T-helper 2 cell treated with Interferon-gamma antibody and Interleukin-4, amounts not matched to agents 5 μg/mL and 100 μg/mL, for 36 hours (primary cell): ENCODE data around the gene ZKSCAN8.
"Not testable (repeated sequence)": the region's sequence is repeated elsewhere in the genome, so short reads cannot be mapped to it uniquely, and the experiment has no call there.

Experiments used
- DNase-seq: peaks from one replicate; pipeline ENCODE4 v3.0.0; 2021; ENCODE audit warnings: low spot score
- H3K27ac Mint-ChIP-seq: one replicate; pipeline ENCODE4 v1.8.0; 2021; ENCODE audit warnings: mild to moderate bottlenecking, mixed read lengths
- H3K27me3 Mint-ChIP-seq: one replicate; pipeline ENCODE4 v1.8.0; 2021; ENCODE audit warnings: low read depth, mixed read lengths
- H3K36me3 Mint-ChIP-seq: one replicate; pipeline ENCODE4 v1.8.0; 2021; ENCODE audit warnings: low read depth, mixed read lengths
- H3K4me1 Mint-ChIP-seq: one replicate; pipeline ENCODE4 v1.8.0; 2021; ENCODE audit warnings: low read depth, mixed read lengths
- H3K4me3 Mint-ChIP-seq: one replicate; pipeline ENCODE4 v1.8.0; 2022; ENCODE audit warnings: mild to moderate bottlenecking, moderate library complexity, mixed read lengths
- H3K9me3 Mint-ChIP-seq: one replicate; pipeline ENCODE4 v1.8.0; 2021; ENCODE audit warnings: mixed read lengths

Gene ZKSCAN8

DNA sequence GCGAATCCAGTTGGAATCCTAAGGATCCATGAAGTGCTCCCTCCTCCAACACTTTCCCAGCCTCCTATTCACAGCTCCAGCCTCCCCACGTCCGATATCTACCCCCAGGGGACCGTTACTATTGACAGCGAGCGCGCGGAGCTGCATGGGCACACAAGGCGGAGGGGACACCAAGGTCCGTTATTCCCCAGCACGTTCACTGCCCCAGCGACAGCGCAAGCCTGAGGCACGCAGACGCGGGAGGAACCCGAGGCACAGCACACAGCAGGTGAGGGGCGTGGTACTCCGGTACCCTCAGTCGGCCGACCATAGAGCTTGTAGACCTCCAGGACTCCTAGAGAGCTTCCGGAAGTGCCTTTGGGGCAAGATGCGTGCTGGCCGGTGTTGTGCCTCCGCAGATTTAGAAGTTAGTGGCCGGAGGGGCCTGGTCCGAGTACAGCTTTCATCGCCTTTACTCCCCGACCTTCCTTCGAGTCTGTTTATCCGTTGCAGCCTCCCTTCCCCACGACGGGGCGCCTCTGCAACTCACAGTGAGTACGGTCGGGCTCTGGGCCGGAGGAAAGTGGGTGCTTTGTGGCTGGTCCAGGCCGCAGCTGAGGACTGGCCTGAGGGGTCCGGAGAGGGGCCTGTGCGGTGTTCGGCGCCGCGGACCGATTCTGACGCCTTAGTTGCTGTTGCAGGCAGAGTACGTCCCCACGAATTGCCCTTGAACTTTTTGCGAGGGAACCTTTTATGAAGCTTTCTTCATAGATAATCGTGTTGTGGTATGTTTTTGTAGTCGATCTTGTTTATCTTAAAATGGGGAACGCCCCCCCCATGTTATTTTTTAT is at the start of gene ZKSCAN8:
ZKSCAN8 (plus strand) TSS at position 384 of the 830 bp plus-strand sequence. CDS start 6,525 bp downstream, outside the sequence.
- Mint-ChIP-seq H3K4me3 (peak within 1 kb of the TSS; percentile 96), H3K27ac (peak within 1 kb of the TSS; percentile 89), H3K36me3 (peaks cover 23% of the 10 kb centered on the region), H3K9me3 (no peaks in the 10 kb centered on the region), H3K4me1 (peaks cover 44% of the 10 kb centered on the region), H3K27me3 (no peaks in the 10 kb centered on the region)
- peak; percentile 77 for DNase-seq

DNA sequence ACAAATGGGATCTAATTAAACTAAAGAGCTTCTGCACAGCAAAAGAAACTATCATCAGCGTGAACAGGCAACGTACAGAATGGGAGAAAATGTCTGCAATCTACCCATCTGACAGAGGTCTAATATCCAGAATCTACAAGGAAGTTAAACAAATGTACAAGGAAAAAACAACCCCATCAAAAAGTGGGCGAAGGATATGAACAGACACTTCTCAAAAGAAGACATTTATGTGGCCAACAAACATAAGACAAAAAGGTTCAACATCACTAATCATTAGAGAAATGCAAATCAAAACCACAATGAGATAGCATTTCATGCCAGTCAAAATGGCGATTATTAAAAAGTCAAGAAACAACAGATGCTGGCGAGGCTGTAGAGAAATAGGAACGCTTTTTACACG is 39.5 kb upstream of the ZKSCAN8 start:
- peaks cover 12% of the 10 kb centered on the region for H3K4me1 Mint-ChIP-seq
- not testable (repeated sequence) for H3K36me3 Mint-ChIP-seq, DNase-seq, H3K4me3 Mint-ChIP-seq, H3K27ac Mint-ChIP-seq
- peaks cover 13% of the 10 kb centered on the region for H3K9me3 Mint-ChIP-seq
- peaks cover 27% of the 10 kb centered on the region for H3K27me3 Mint-ChIP-seq

GRCh38 chr6:28102699-28103098 is 39.0 kb upstream of the ZKSCAN8 start:
- H3K4me3 Mint-ChIP-seq = peak overlapping the region; percentile 19

GRCh38 chr6:28104392-28105244 is 37.1 kb upstream of the ZKSCAN8 start:
- peaks cover 24% of the 10 kb centered on the region for H3K27me3 Mint-ChIP-seq
- peak overlapping the region; percentile 84 for H3K27ac Mint-ChIP-seq
- H3K4me3 Mint-ChIP-seq = peak overlapping the region; percentile 87
- peak; percentile 79 for DNase-seq
- H3K9me3 Mint-ChIP-seq = peaks cover 8% of the 10 kb centered on the region
- peaks cover 3% of the 10 kb centered on the region for H3K36me3 Mint-ChIP-seq
- peaks cover 12% of the 10 kb centered on the region for H3K4me1 Mint-ChIP-seq

More at GRCh38 chr6:28102699-28103098, 39.0 kb upstream of the ZKSCAN8 start:
- not testable (repeated sequence) for H3K9me3 Mint-ChIP-seq, H3K27ac Mint-ChIP-seq, DNase-seq, H3K36me3 Mint-ChIP-seq
- Mint-ChIP-seq H3K27me3 (peaks cover 27% of the 10 kb centered on the region), H3K4me1 (peaks cover 12% of the 10 kb centered on the region)

DNA sequence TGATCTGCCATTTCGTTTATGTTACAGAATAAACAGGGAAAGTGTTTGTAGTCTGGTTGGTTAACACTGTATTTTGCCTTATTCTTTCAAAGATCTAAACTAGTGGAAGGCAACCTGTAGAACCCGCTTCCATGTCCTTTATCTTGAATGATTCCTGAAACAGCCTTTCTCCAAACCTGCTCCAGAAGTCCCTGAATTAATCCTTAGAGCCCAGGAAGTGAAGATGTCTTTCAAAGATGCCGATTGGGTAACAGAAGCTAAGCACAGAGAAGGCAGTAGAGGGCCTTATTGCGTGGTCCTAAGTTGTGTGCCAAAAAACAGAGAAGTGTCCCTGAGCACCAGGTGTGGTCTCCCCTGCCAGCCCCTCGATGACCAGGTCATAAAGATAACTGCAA is 36.4 kb upstream of the ZKSCAN8 start:
- H3K27ac Mint-ChIP-seq = peak overlapping the region; percentile 45

GRCh38 chr6:28107506-28107905 is 34.2 kb upstream of the ZKSCAN8 start:
- no peak overlapping the region for H3K4me3 Mint-ChIP-seq
- peaks cover 12% of the 10 kb centered on the region for H3K4me1 Mint-ChIP-seq
- H3K27ac Mint-ChIP-seq = no peak overlapping the region
- peaks cover 4% of the 10 kb centered on the region for H3K27me3 Mint-ChIP-seq
- peaks cover 5% of the 10 kb centered on the region for H3K9me3 Mint-ChIP-seq
- H3K36me3 Mint-ChIP-seq = peaks cover 3% of the 10 kb centered on the region
- no peak for DNase-seq

More for the DNA sequence above, 36.4 kb upstream of the ZKSCAN8 start:
- peaks cover 8% of the 10 kb centered on the region for H3K9me3 Mint-ChIP-seq
- peaks cover 3% of the 10 kb centered on the region for H3K36me3 Mint-ChIP-seq
- H3K4me3 Mint-ChIP-seq = peak overlapping the region; percentile 87
- DNase-seq = no peak
- H3K27me3 Mint-ChIP-seq = peaks cover 18% of the 10 kb centered on the region
- peaks cover 12% of the 10 kb centered on the region for H3K4me1 Mint-ChIP-seq

- no peak overlapping the region for H3K27ac Mint-ChIP-seq
- no peak overlapping the region for H3K4me3 Mint-ChIP-seq
- no peaks in the 10 kb centered on the region for H3K9me3 Mint-ChIP-seq
These were observed 29.7 kb upstream of the ZKSCAN8 start for GRCh38 chr6:28111964-28112363.

GRCh38 chr6:28115799-28116198 is 25.9 kb upstream of the ZKSCAN8 start:
- no peaks in the 10 kb centered on the region for H3K4me1 Mint-ChIP-seq
- H3K4me3 Mint-ChIP-seq = no peak overlapping the region
- H3K27ac Mint-ChIP-seq = no peak overlapping the region
- H3K36me3 Mint-ChIP-seq = peaks cover 38% of the 10 kb centered on the region
- H3K9me3 Mint-ChIP-seq = no peaks in the 10 kb centered on the region
- no peak for DNase-seq
- H3K27me3 Mint-ChIP-seq = no peaks in the 10 kb centered on the region

More at GRCh38 chr6:28111964-28112363, 29.7 kb upstream of the ZKSCAN8 start:
- H3K27me3 Mint-ChIP-seq = no peaks in the 10 kb centered on the region
- no peak for DNase-seq
- H3K36me3 Mint-ChIP-seq = peaks cover 23% of the 10 kb centered on the region
- no peaks in the 10 kb centered on the region for H3K4me1 Mint-ChIP-seq

DNA sequence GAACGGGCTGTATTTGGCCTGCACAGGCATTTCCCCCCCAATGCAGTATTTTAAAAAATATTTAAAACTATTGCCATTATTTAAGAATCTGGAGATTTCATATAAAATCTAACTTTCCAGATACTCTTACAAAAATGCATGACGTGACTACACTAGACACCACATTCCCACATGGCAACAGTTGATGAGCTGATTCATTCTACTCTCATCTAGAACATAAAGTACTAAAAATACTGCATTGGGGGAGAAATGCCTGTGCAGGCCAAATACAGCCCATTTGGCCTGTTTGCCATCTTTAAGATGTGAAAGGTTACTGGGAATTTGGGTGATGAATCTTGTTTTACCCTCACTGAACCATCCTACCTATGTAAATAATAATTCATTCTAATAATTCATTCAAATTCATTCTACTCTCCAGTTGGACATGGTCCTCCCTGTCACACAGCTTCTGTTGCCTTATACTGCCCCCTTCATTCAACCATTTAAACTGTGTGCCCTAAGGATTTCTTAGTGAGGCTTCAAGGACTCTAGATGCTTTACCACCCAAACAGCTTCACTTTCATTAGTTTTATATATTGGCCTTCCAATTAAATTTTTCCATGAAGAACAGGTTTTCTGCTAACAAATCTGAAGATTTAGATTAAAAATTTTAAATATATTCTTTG is 24.2 kb upstream of the ZKSCAN8 start:
- Mint-ChIP-seq H3K4me3 (no peak overlapping the region), H3K27ac (no peak overlapping the region), H3K9me3 (no peaks in the 10 kb centered on the region), H3K27me3 (no peaks in the 10 kb centered on the region), H3K4me1 (no peaks in the 10 kb centered on the region), H3K36me3 (peaks cover 43% of the 10 kb centered on the region)
- DNase-seq = no peak

DNA sequence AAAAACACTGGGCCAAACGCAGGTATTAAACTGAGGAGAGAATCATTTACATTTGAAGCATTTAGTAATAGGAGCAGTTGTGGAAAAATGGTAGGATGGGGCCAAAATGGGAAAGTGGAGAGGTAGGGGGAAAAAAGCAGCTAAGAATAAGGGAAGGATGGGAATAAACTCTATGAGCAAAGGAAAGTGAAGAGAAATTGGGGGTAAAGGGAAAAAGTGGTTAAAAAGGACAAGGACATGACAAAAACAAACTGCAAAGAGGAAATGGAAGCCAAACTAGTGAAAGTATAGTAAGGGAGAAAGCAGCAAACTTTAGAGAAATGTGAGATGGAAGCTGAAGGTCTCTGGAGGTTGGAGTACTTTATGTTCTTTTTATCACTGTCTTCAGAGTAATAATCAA is 23.5 kb upstream of the ZKSCAN8 start:
- no peaks in the 10 kb centered on the region for H3K4me1 Mint-ChIP-seq
- no peak overlapping the region for H3K27ac Mint-ChIP-seq
- H3K4me3 Mint-ChIP-seq = no peak overlapping the region
- no peak for DNase-seq
- H3K9me3 Mint-ChIP-seq = no peaks in the 10 kb centered on the region
- no peaks in the 10 kb centered on the region for H3K27me3 Mint-ChIP-seq
- peaks cover 47% of the 10 kb centered on the region for H3K36me3 Mint-ChIP-seq

- Mint-ChIP-seq H3K36me3 (peaks cover 31% of the 10 kb centered on the region), H3K27ac (peak overlapping the region; percentile 10), H3K9me3 (no peaks in the 10 kb centered on the region), H3K4me3 (no peak overlapping the region), H3K27me3 (no peaks in the 10 kb centered on the region), H3K4me1 (peaks cover 18% of the 10 kb centered on the region)
- no peak for DNase-seq
These were observed 19.8 kb upstream of the ZKSCAN8 start for GRCh38 chr6:28121876-28122275.

DNA sequence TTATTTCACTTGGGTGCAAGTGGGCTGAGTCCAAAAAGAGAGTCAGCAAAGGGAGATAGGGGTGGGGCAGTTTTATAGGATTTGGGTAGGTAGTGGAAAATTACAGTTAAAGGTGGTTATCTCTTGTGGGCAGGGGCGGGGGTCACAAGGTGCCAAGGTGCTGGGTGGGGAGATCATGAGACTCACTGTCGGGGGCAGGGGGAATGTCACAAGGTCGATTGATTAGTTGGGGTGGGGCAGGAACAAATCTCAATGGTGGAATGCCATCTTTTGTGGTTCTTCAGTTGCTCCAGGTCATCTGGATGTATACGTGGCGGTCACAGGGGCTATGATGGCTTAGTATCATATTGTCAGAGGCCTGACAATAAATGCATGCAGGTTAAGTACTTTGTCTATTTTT is 19.4 kb upstream of the ZKSCAN8 start:
- H3K9me3 Mint-ChIP-seq, H3K27me3 Mint-ChIP-seq, DNase-seq, H3K4me3 Mint-ChIP-seq: not testable (repeated sequence)
- H3K36me3 Mint-ChIP-seq = peaks cover 30% of the 10 kb centered on the region
- H3K4me1 Mint-ChIP-seq = peaks cover 19% of the 10 kb centered on the region
- peak overlapping the region; percentile 10 for H3K27ac Mint-ChIP-seq

- peak; percentile 73 for DNase-seq
- H3K36me3 Mint-ChIP-seq = peaks cover 34% of the 10 kb centered on the region
- peaks cover 27% of the 10 kb centered on the region for H3K4me1 Mint-ChIP-seq
These were observed 17.2 kb upstream of the ZKSCAN8 start, which contains the start of gene ZSCAN16 for GRCh38 chr6:28124350-28124970. TSS of gene ZSCAN16 (plus strand) at chr6:28124609. CDS start at chr6:28125444, 835 bp downstream.

More at GRCh38 chr6:28124350-28124970, 17.2 kb upstream of the ZKSCAN8 start, which contains the start of gene ZSCAN16:
- peak within 1 kb of the TSS; percentile 89 for H3K27ac Mint-ChIP-seq
- no peaks in the 10 kb centered on the region for H3K27me3 Mint-ChIP-seq
- H3K9me3 Mint-ChIP-seq = no peaks in the 10 kb centered on the region
- H3K4me3 Mint-ChIP-seq = peak within 1 kb of the TSS; percentile 96
